Measurements from ENCODE around the gene NGF. TPM values are rescaled to one million over a fixed set of nuclear protein-coding genes. Genes with fewer than 3 reads are reported as not detected.
"Not testable (repeated sequence)": the region's sequence is repeated elsewhere in the genome, so short reads cannot be mapped to it uniquely, and the experiment has no call there.

Gene NGF
- total RNA-seq, 1 experiment from 2014 or later, result not detected

GRCh38 chr1:115310581-115311473 lies 27.2 kb downstream of the NGF start:
- no peak for DNase-seq (ENCODE audit: low read depth)

GRCh38 chr1:115309504-115309903 lies 28.5 kb downstream of the NGF start:
- not testable (repeated sequence) for DNase-seq (ENCODE audit: low read depth)

GRCh38 chr1:115308969-115309368 lies 29.1 kb downstream of the NGF start:
- no peak for DNase-seq (ENCODE audit: low read depth)

GRCh38 chr1:115307661-115308060 lies 30.4 kb downstream of the NGF start:
- no peak for DNase-seq (ENCODE audit: low read depth)

GRCh38 chr1:115306146-115306545 lies 31.9 kb downstream of the NGF start:
- DNase-seq (ENCODE audit: low read depth), result no peak

- no peak for DNase-seq (ENCODE audit: low read depth)
Measured at GRCh38 chr1:115303364-115303763, 34.7 kb downstream of the NGF start.

- DNase-seq (ENCODE audit: low read depth), result no peak
Measured at GRCh38 chr1:115302390-115302961, 35.6 kb downstream of the NGF start.

- DNase-seq (ENCODE audit: low read depth), result no peak
Measured at GRCh38 chr1:115301438-115302020, 36.5 kb downstream of the NGF start.

- DNase-seq (ENCODE audit: low read depth), result peak; percentile 51
Measured at GRCh38 chr1:115300087-115300876, 37.8 kb downstream of the NGF start.

GRCh38 chr1:115299266-115299665 lies 38.8 kb downstream of the NGF start:
- peak; percentile 45 for DNase-seq (ENCODE audit: low read depth)

GRCh38 chr1:115296981-115297380 lies 41.1 kb downstream of the NGF start:
- DNase-seq (ENCODE audit: low read depth), result peak; percentile 16

- no peak for DNase-seq (ENCODE audit: low read depth)
Measured at GRCh38 chr1:115295904-115296696, 41.9 kb downstream of the NGF start.

GRCh38 chr1:115293899-115294298 lies 44.1 kb downstream of the NGF start:
- DNase-seq (ENCODE audit: low read depth), result no peak

GRCh38 chr1:115293006-115293405 lies 45.0 kb downstream of the NGF start:
- DNase-seq (ENCODE audit: low read depth), result no peak

- no peak for DNase-seq (ENCODE audit: low read depth)
Measured at GRCh38 chr1:115291741-115292140, 46.3 kb downstream of the NGF start.

GRCh38 chr1:115289940-115290339 lies 48.1 kb downstream of the NGF start:
- DNase-seq (ENCODE audit: low read depth), result no peak

GRCh38 chr1:115288591-115289198 lies 49.4 kb downstream of the NGF start:
- no peak for DNase-seq (ENCODE audit: low read depth)

- DNase-seq (ENCODE audit: low read depth), result no peak
Measured at GRCh38 chr1:115286431-115287205, 51.4 kb downstream of the NGF start.

GRCh38 chr1:115284209-115284608 lies 53.8 kb downstream of the NGF start:
- no peak for DNase-seq (ENCODE audit: low read depth)

- DNase-seq (ENCODE audit: low read depth), result no peak
Measured at GRCh38 chr1:115283681-115284146, 54.3 kb downstream of the NGF start.

All from LHCN-M2 (cell line).